NB4 (cell line): ENCODE measurements around the gene CMPK1.

ENCODE experiments used
- MAX ChIP-seq: IDR thresholded peaks from 2 replicates; pipeline ENCODE4 v1.6.1; 2011; ENCODE audit warnings: low read depth, low read length
- MYC ChIP-seq: IDR thresholded peaks from 2 replicates; pipeline ENCODE4 v1.6.1; 2011; ENCODE audit warnings: low read depth, low read length
- POLR2A ChIP-seq: IDR thresholded peaks from 2 replicates; pipeline ENCODE4 v1.6.1; 2011; ENCODE audit warnings: mild to moderate bottlenecking; ENCODE audit not compliant: insufficient read length; ENCODE audit errors: extremely low read depth
- TF ChIP-seq, protein P1 (sequence below): IDR thresholded peaks from one replicate; pipeline ENCODE4 v1.5.1; 2012; ENCODE audit warnings: low read depth, low read length

- TF ChIP-seq, protein P1, sequence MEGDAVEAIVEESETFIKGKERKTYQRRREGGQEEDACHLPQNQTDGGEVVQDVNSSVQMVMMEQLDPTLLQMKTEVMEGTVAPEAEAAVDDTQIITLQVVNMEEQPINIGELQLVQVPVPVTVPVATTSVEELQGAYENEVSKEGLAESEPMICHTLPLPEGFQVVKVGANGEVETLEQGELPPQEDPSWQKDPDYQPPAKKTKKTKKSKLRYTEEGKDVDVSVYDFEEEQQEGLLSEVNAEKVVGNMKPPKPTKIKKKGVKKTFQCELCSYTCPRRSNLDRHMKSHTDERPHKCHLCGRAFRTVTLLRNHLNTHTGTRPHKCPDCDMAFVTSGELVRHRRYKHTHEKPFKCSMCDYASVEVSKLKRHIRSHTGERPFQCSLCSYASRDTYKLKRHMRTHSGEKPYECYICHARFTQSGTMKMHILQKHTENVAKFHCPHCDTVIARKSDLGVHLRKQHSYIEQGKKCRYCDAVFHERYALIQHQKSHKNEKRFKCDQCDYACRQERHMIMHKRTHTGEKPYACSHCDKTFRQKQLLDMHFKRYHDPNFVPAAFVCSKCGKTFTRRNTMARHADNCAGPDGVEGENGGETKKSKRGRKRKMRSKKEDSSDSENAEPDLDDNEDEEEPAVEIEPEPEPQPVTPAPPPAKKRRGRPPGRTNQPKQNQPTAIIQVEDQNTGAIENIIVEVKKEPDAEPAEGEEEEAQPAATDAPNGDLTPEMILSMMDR = no peak
- TF ChIP-seq POLR2A (no peak), MAX (no peak), MYC (no peak)
Measured at GRCh38 chr1:47351305-47351704, 17.7 kb downstream of the CMPK1 start.
